Colonic mucosa (tissue), 4 donors: ENCODE measurements around the gene ABCA4. TPM values are rescaled to one million over a fixed set of nuclear protein-coding genes. Genes with fewer than 3 reads are reported as not detected.

ENCODE experiments used
- DNase-seq: peaks from one replicate; pipeline ENCODE4 v3.0.0-alpha.2; 2020
- H3K27ac ChIP-seq: fragments of 200-600 bp; one replicate; pipeline ENCODE4 v1.8.0; 2021
- H3K27me3 ChIP-seq: fragments of 200-600 bp; one replicate; pipeline ENCODE4 v1.8.0; 2021
- H3K36me3 ChIP-seq: fragments of 200-600 bp; one replicate; pipeline ENCODE4 v1.8.0; 2021
- H3K4me1 ChIP-seq: fragments of 200-600 bp; one replicate; pipeline ENCODE4 v1.8.0; 2021; ENCODE audit warnings: mild to moderate bottlenecking
- H3K4me3 ChIP-seq: fragments of 200-600 bp; one replicate; pipeline ENCODE4 v1.8.0; 2021
- H3K9ac ChIP-seq, 2 donors: one replicate each; pipeline ENCODE4 v1.7.0; 2013; ENCODE audit warnings: control low read depth in 2 of 2, low read depth in 2 of 2, low read length in 2 of 2
- H3K9me3 ChIP-seq: fragments of 200-600 bp; one replicate; pipeline ENCODE4 v1.8.0; 2021
- CTCF ChIP-seq: fragments of 200-600 bp; IDR thresholded peaks from one replicate; pipeline ENCODE4 v1.8.0; 2022; ENCODE audit warnings: antibody characterized with exemption, mild to moderate bottlenecking
- intact Hi-C: fragments of 100-400 bp; cut with DNase I; formaldehyde crosslinking; loops from one replicate; pipeline ENCODE4 v1.14.1; 2022
- total RNA-seq, 2 donors: library from RNA; stranded (reverse); fragmentation: NEBNext Ultra II Directional in 1 of 2; extraction: Animal tissue kit (Norgen Biotek cat#: 25700) in 1 of 2; gene quantifications; one replicate each; pipeline ENCODE4 v1.2.1, GENCODE V29; 2021
- donor health status: healthy.
- donor health status: DM: no; HTN: no; CAD: no.
- donor health status: DM: no; HTN: no; CAD: no.

ABCA4 gene
- total RNA-seq, 2 donors from 2014 or later, result 0.02 to 0.27 TPM

DNA sequence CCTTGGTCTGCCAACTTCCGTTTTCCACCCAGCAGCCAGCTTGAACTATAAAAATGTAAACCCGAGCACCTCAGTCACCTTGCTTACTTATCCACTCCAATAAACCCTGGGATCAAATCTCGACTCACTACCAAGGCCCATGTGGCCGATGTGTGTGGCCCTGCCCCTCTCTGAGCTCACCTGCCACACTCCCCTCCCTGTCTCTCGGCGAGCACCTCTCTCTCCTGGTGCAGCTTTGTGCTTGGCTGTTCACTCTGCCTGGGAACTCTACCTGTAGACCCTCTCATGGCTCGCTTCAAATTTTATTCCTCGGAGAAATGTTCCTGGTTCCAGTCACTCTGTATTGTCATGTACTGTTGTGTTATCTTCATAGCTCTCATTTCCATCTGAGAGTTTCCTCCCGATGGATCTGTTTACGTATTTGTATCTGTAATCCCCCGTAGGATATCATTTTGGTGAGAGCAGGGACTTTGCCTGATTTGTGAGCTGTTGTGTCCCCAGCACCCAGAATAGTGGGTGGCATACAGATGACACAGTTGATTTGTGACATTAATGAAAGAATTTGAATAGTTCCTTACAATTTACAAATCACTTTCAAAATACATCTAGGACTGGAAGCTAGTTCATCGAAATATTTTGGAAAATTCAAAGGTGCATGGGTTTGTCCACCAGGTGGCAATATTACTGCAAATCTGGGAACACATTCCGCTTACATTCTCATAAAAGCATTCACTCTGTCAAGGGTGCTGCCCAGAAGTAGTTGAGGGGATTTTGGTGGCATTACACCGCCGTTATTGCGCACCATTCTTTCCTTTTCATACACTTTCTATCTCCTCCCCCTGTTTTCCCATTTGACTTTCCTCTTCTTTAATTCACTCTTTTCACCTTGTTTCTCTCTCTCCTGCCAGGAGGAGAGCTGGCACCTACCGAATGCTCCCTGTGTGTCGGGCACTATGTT lies 95.3 kb downstream of the ABCA4 start:
- H3K9me3 ChIP-seq, result no peaks in the 10 kb centered on the region
- intact Hi-C loops, result loop anchor here (5.0 kb wide), 1 partner anchor 312 kb away; no protein-coding TSS in a partner anchor
- no peaks in the 10 kb centered on the region for H3K4me1 ChIP-seq
- DNase-seq, result peak; percentile 44
- H3K9ac ChIP-seq, result no peak overlapping the region
- H3K27me3 ChIP-seq, result no peaks in the 10 kb centered on the region
- TF ChIP-seq CTCF, result peak; percentile 77
- H3K36me3 ChIP-seq, result no peaks in the 10 kb centered on the region
- no peak overlapping the region for H3K4me3 ChIP-seq
- no peak overlapping the region for H3K27ac ChIP-seq

DNA sequence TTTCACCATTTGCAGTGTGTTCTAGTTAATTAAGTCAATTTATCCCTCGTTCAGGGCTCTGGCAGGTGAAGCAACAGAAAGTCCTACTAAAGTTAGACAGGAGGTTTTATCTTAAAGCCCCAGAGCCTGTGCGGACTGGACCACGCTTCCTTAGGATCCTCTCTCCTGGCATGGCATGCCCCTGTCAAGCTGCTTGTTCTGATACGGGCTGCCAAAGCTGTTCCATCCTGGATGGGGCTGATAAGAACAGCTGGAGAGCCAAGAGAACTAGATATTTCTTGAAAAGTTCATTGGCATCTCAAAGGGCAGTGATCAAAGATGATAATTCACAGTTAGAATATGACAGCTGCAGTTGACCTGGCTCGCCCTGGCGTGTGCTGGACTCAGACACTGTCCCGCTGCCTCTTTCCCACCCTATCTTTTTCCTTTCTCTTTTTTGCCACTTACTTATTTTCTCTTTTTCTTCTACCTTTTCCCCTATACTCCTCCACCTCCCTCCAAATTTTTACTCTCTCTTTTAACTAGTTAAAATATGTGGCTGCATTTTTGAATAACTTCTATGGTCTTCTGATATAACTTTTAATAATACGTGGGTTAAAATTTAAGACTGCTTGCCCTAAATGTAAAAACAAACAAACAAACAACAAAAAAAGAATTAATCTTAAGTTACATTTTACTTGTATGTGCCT lies 96.7 kb downstream of the ABCA4 start:
- TF ChIP-seq CTCF, result no peak
- intact Hi-C loops, result no loop called here

GRCh38 chr1:94022471-94023189 lies 98.3 kb downstream of the ABCA4 start:
- Histone ChIP-seq H3K4me3 (no peak overlapping the region), H3K27ac (no peak overlapping the region), H3K4me1 (no peaks in the 10 kb centered on the region), H3K36me3 (no peaks in the 10 kb centered on the region), H3K9me3 (no peaks in the 10 kb centered on the region), H3K27me3 (no peaks in the 10 kb centered on the region), H3K9ac (no peak overlapping the region)
- intact Hi-C loops, result no loop called here
- TF ChIP-seq CTCF, result no peak
- no peak for DNase-seq

More for the DNA sequence above, 96.7 kb downstream of the ABCA4 start:
- H3K4me3 ChIP-seq, result no peak overlapping the region
- H3K27me3 ChIP-seq, result no peaks in the 10 kb centered on the region
- no peaks in the 10 kb centered on the region for H3K9me3 ChIP-seq
- no peak for DNase-seq
- H3K4me1 ChIP-seq, result no peaks in the 10 kb centered on the region
- no peak overlapping the region for H3K27ac ChIP-seq
- no peak overlapping the region for H3K9ac ChIP-seq
- no peaks in the 10 kb centered on the region for H3K36me3 ChIP-seq

GRCh38 chr1:94020764-94021579 lies 100.0 kb downstream of the ABCA4 start:
- Histone ChIP-seq H3K27me3 (no peaks in the 10 kb centered on the region), H3K4me1 (no peaks in the 10 kb centered on the region), H3K4me3 (no peak overlapping the region), H3K27ac (no peak overlapping the region), H3K9ac (no peak overlapping the region), H3K9me3 (no peaks in the 10 kb centered on the region), H3K36me3 (no peaks in the 10 kb centered on the region)
- no peak for DNase-seq
- TF ChIP-seq CTCF, result no peak
- intact Hi-C loops, result no loop called here
